ENCODE measurements around the gene OR1N2. TPM values are rescaled to one million over a fixed set of nuclear protein-coding genes. Genes with fewer than 3 reads are reported as not detected.

OR1N2 gene, protein sequence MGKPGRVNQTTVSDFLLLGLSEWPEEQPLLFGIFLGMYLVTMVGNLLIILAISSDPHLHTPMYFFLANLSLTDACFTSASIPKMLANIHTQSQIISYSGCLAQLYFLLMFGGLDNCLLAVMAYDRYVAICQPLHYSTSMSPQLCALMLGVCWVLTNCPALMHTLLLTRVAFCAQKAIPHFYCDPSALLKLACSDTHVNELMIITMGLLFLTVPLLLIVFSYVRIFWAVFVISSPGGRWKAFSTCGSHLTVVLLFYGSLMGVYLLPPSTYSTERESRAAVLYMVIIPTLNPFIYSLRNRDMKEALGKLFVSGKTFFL
- not detected in 2 replicates for total RNA-seq

DNA sequence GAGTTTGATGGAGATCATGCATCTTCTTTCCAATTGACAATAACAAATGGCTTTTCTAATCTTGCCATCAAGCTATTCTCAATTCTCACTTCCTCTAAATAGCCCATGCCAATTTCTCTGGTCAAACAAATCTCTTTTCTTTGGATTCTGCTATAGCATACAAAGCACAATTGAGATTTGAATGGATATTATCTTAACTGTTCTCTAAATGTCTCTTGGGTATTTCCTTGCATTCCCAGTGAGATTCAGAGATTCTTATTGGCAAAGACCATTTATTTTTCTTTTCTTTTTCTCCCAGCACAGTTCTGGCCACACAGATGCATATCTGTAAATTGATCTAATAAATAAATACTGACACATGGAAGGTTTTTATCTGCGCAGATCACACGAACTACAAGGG, at the start of gene OR1N2:
TSS of gene OR1N2 (plus strand) at position 301 of the 400 bp plus-strand sequence. CDS start 100 bp downstream, outside the sequence.

DNA sequence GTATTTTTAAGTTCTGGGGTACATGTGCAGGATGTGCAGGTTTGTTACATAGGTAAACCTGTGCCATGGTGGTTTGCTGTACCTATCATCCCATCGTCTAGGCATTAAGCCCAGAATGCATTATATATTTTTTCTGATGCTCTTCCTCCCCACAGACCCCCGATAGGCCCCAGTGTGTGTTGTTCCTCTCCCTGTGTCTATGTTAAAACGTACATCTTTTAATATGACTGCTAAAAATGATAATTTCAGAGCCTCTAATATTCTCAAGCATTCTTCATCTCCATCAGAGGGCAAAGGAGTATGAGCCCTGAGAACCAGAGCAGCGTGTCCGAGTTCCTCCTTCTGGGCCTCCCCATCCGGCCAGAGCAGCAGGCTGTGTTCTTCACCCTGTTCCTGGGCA, 42.4 kb upstream of the OR1N2 start, which contains the start of gene OR1J2:
TSS of gene OR1J2 (plus strand) at position 301 of the 400 bp plus-strand sequence. CDS start at position 301, 0 bp downstream.

GRCh38 chr9:122518841-122519240, 34.1 kb upstream of the OR1N2 start, which contains the start of gene OR1J4:
TSS of gene OR1J4 (plus strand) at chr9:122519141. CDS start at chr9:122519141, 0 bp downstream.

GRCh38 chr9:122527193-122527592, 25.7 kb upstream of the OR1N2 start, which contains the start of gene OR1N1:
TSS of gene OR1N1 (minus strand) at chr9:122527293. CDS start at chr9:122527293, 0 bp downstream.

GRCh38 chr9:122583284-122583683, 30.4 kb downstream of the OR1N2 start, which contains the start of gene OR1L8:
TSS of gene OR1L8 (minus strand) at chr9:122583384. CDS start at chr9:122568477, 14,907 bp downstream.

Other genes starting within 250 kb of the OR1N2 start
- under 0.01 and 0.33 TPM in 2 replicates for gene PTGS1, start 182.1 kb upstream of the OR1N2 start, total RNA-seq
- not detected in 2 replicates for gene OR1J1, start 75.2 kb upstream of the OR1N2 start, total RNA-seq
- gene OR1J2, start 42.3 kb upstream of the OR1N2 start, total RNA-seq: not detected in 2 replicates
- gene OR1J4, start 34.0 kb upstream of the OR1N2 start, total RNA-seq: not detected in 2 replicates
- gene OR1N1, start 25.8 kb upstream of the OR1N2 start, total RNA-seq: not detected in 2 replicates
- gene OR1L8, start 30.3 kb downstream of the OR1N2 start, total RNA-seq: 0.11 TPM in 1 of 2 replicates, not detected in the other
- gene OR1Q1, start 61.6 kb downstream of the OR1N2 start, total RNA-seq: not detected in 2 replicates
- not detected in 2 replicates for gene OR1B1, start 104.5 kb downstream of the OR1N2 start, total RNA-seq
- gene OR1L1, start 108.6 kb downstream of the OR1N2 start, total RNA-seq: not detected in 2 replicates
- gene OR1L3, start 122.0 kb downstream of the OR1N2 start, total RNA-seq: not detected in 2 replicates
- not detected in 2 replicates for gene OR1L4, start 170.9 kb downstream of the OR1N2 start, total RNA-seq
- gene OR1L6, start 189.2 kb downstream of the OR1N2 start, total RNA-seq: not detected in 2 replicates
- not detected in 2 replicates for gene OR5C1, start 235.8 kb downstream of the OR1N2 start, total RNA-seq
- not detected in 2 replicates for gene OR1K1, start 247.0 kb downstream of the OR1N2 start, total RNA-seq